ENCODE measurements around the gene ANKRD44.

- TF ChIP-seq CTCF (IDR thresholded peaks at IDR 0.05) (no peak), EZH2phosphoT487 (IDR thresholded peaks at IDR 0.05) (no peak)
These were observed 6.0 kb downstream of the ANKRD44 start for GRCh38 chr2:197304556-197305011.
